ENCODE results near the gene MBD4. TPM values are rescaled to one million over a fixed set of nuclear protein-coding genes. Genes with fewer than 3 reads are reported as not detected.

The MBD4 gene
- polyA plus RNA-seq, 1 donor (not counting 4 experiments of a cell fraction or from before 2014, with no cell fraction given), result 35.0 TPM

DNA sequence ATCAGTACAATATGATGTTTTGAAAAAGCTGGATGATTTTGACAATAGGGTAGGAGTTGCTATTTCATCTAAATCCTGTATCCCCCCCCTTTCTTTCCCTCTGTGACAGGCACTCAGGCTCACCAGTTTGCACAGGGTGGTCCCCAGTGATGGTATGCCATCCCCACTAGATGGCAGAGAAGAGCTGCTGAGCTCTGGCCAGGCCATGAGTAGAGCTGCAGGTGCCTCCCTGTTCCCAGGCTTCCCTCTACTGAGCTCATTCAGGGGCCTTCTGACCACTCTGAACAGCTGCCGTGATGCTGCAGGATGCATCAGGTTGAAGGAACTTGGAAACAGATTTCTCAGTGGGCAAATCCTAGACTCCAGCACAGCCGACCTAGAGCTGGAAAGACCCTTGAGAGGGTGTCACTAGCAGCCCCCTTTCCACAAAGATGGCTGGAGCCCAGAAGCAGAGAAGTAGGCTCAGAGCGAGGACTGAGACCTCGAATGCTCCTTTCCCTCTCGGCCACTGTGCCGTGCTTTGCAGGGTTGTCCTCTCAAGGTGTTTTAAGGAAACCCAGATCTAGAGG lies 56.4 kb downstream of the MBD4 start:
- Histone ChIP-seq H3K9me1 (ENCODE audit: control insufficient read depth, extremely low read depth, insufficient read depth, low read length) (no peaks in the 10 kb centered on the region), H3K36me3 (ENCODE audit: control insufficient read depth in 2 of 2, extremely low read depth in 1 of 2, insufficient read depth in 2 of 2, low read length in 2 of 2) (peaks cover 4% of the 10 kb centered on the region in 2 experiments), H2AFZ (ENCODE audit: control insufficient read depth, low read length) (no peak overlapping the region), H3K4me3 (ENCODE audit: control insufficient read depth in 2 of 3, extremely low read depth in 1 of 3, insufficient read depth in 2 of 3, low read depth in 1 of 3, low read length in 3 of 3) (no peak overlapping the region), H4K20me1 (ENCODE audit: control insufficient read depth, extremely low read depth, insufficient read depth, low read length) (no peaks in the 10 kb centered on the region), H3K4me1 (ENCODE audit: control insufficient read depth, extremely low read depth, insufficient read depth, low read length) (no peaks in the 10 kb centered on the region), H3K27ac (ENCODE audit: control insufficient read depth, insufficient read depth, low read length) (no peak overlapping the region), H3K9me3 (ENCODE audit: control insufficient read depth, low read depth, low read length) (no peaks in the 10 kb centered on the region), H3K4me2 (ENCODE audit: control insufficient read depth, extremely low read depth, insufficient read depth, low read depth, low read length) (no peak overlapping the region), H3K27me3 (ENCODE audit: control insufficient read depth, extremely low read depth, insufficient read depth, low read length) (no peaks in the 10 kb centered on the region), H3K79me2 (ENCODE audit: control insufficient read depth, insufficient read depth, low read length) (no peaks in the 10 kb centered on the region), H3K9ac (ENCODE audit: control insufficient read depth, extremely low read depth, insufficient read depth, low read length) (no peak overlapping the region)
- TF ChIP-seq, protein P1, sequence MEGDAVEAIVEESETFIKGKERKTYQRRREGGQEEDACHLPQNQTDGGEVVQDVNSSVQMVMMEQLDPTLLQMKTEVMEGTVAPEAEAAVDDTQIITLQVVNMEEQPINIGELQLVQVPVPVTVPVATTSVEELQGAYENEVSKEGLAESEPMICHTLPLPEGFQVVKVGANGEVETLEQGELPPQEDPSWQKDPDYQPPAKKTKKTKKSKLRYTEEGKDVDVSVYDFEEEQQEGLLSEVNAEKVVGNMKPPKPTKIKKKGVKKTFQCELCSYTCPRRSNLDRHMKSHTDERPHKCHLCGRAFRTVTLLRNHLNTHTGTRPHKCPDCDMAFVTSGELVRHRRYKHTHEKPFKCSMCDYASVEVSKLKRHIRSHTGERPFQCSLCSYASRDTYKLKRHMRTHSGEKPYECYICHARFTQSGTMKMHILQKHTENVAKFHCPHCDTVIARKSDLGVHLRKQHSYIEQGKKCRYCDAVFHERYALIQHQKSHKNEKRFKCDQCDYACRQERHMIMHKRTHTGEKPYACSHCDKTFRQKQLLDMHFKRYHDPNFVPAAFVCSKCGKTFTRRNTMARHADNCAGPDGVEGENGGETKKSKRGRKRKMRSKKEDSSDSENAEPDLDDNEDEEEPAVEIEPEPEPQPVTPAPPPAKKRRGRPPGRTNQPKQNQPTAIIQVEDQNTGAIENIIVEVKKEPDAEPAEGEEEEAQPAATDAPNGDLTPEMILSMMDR (optimal IDR thresholded peaks at IDR 0.05 in 1 of 3, IDR thresholded peaks at IDR 0.05 in 1 of 3, conservative IDR thresholded peaks at IDR 0.05 in 1 of 3; ENCODE audit: extremely low read depth in 1 of 3, insufficient read depth in 2 of 3, low read length in 3 of 3), result peak; percentile 83 to 91 (median 90)
- no peak for TF ChIP-seq EZH2 (IDR thresholded peaks at IDR 0.05; ENCODE audit: low read length)
- DNase-seq (ENCODE audit: low read depth, low spot score) (no peak), FAIRE-seq (no peak)
- dilution Hi-C loops (cut with MboI; ENCODE audit: extremely low pct_ligation_motif_present, low sequenced_read_pairs), result no loop called here

GRCh38 chr3:129382366-129382765 lies 57.4 kb downstream of the MBD4 start:
- Histone ChIP-seq H3K9me1 (ENCODE audit: control insufficient read depth, extremely low read depth, insufficient read depth, low read length) (no peaks in the 10 kb centered on the region), H3K9ac (ENCODE audit: control insufficient read depth, extremely low read depth, insufficient read depth, low read length) (no peak overlapping the region), H2AFZ (ENCODE audit: control insufficient read depth, low read length) (no peak overlapping the region), H3K9me3 (ENCODE audit: control insufficient read depth, low read depth, low read length) (no peaks in the 10 kb centered on the region), H3K27ac (ENCODE audit: control insufficient read depth, insufficient read depth, low read length) (no peak overlapping the region), H3K36me3 (ENCODE audit: control insufficient read depth in 2 of 2, extremely low read depth in 1 of 2, insufficient read depth in 2 of 2, low read length in 2 of 2) (peaks cover 0 to under 1% of the 10 kb centered on the region in 2 experiments), H3K4me3 (ENCODE audit: control insufficient read depth in 2 of 3, extremely low read depth in 1 of 3, insufficient read depth in 2 of 3, low read depth in 1 of 3, low read length in 3 of 3) (no peak overlapping the region), H3K27me3 (ENCODE audit: control insufficient read depth, extremely low read depth, insufficient read depth, low read length) (no peaks in the 10 kb centered on the region), H3K4me2 (ENCODE audit: control insufficient read depth, extremely low read depth, insufficient read depth, low read depth, low read length) (no peak overlapping the region), H3K79me2 (ENCODE audit: control insufficient read depth, insufficient read depth, low read length) (no peaks in the 10 kb centered on the region), H4K20me1 (ENCODE audit: control insufficient read depth, extremely low read depth, insufficient read depth, low read length) (no peaks in the 10 kb centered on the region), H3K4me1 (ENCODE audit: control insufficient read depth, extremely low read depth, insufficient read depth, low read length) (no peaks in the 10 kb centered on the region)
- no peak for FAIRE-seq
- TF ChIP-seq EZH2 (IDR thresholded peaks at IDR 0.05; ENCODE audit: low read length), result no peak
- TF ChIP-seq, protein P1 (optimal IDR thresholded peaks at IDR 0.05 in 1 of 3, IDR thresholded peaks at IDR 0.05 in 1 of 3, conservative IDR thresholded peaks at IDR 0.05 in 1 of 3; ENCODE audit: extremely low read depth in 1 of 3, insufficient read depth in 2 of 3, low read length in 3 of 3), result no peak
- dilution Hi-C loops (cut with MboI; ENCODE audit: extremely low pct_ligation_motif_present, low sequenced_read_pairs), result no loop called here
- no peak for DNase-seq (ENCODE audit: low read depth, low spot score)

Small RNA genes lying within 50 kb of the gene (small RNA-seq; reads per million reads assigned to genes)
- 0 reads per million in 3 experiments for gene SNORA7B (ENCODE audit: insufficient read length in 3 of 3, low read depth in 3 of 3, low replicate concordance in 1 of 3)

Other genes starting within 250 kb of the MBD4 start
- 58.5 to 135 TPM (median 65.5 TPM) in 3 replicates for gene COPG1, start 190.3 kb downstream of the MBD4 start, polyA plus RNA-seq
- gene HMCES, start 161.1 kb downstream of the MBD4 start, polyA plus RNA-seq, result 36.4 to 66.4 TPM (median 54.6 TPM) in 3 replicates
- gene EFCAB12, start 11.3 kb downstream of the MBD4 start, polyA plus RNA-seq, result 0.17 to 0.42 TPM (median 0.34 TPM) in 3 replicates
- gene IFT122, start 276 bp upstream of the MBD4 start, polyA plus RNA-seq, result 6.2 to 7.1 TPM (median 6.5 TPM) in 3 replicates
- not detected in 3 replicates for gene RHO, start 88.7 kb upstream of the MBD4 start, polyA plus RNA-seq
- not detected in 3 replicates for gene H1-8, start 103.2 kb upstream of the MBD4 start, polyA plus RNA-seq
- 0.09 to 0.36 TPM (median 0.25 TPM) in 3 replicates for gene PLXND1, start 166.7 kb upstream of the MBD4 start, polyA plus RNA-seq